GM12865 (cell line): ENCODE results near the gene ANKRD13D.

Experiments
- DNase-seq: peaks from one replicate; pipeline ENCODE4 v3.0.0; 2010; ENCODE audit warnings: low read depth
- H3K4me3 ChIP-seq: 2 replicates; pipeline ENCODE4 v1.5.1; 2011; ENCODE audit warnings: mild to moderate bottlenecking, low read depth, low read length, control low read depth
- CTCF ChIP-seq: IDR thresholded peaks from 2 replicates; pipeline ENCODE4 v1.5.1; 2011; ENCODE audit warnings: low read length, control low read depth, low read depth, inconsistent platforms; ENCODE audit not compliant: insufficient read depth; ENCODE audit errors: missing control alignments

The ANKRD13D gene

GRCh38 chr11:67270256-67271204 is 18.6 kb upstream of the ANKRD13D start:
- DNase-seq: no peak
- peak overlapping the region; percentile 88 for H3K4me3 ChIP-seq

GRCh38 chr11:67271205-67271540 is 17.9 kb upstream of the ANKRD13D start:
- no peak for TF ChIP-seq CTCF
- peak overlapping the region; percentile 88 for H3K4me3 ChIP-seq
- no peak for DNase-seq

More at GRCh38 chr11:67270256-67271204, 18.6 kb upstream of the ANKRD13D start:
- TF ChIP-seq CTCF: no peak

GRCh38 chr11:67271541-67272284 is 17.4 kb upstream of the ANKRD13D start:
- TF ChIP-seq CTCF: no peak
- peak; percentile 69 for DNase-seq
- peak overlapping the region; percentile 88 for H3K4me3 ChIP-seq

- peak overlapping the region; percentile 88 for H3K4me3 ChIP-seq
- DNase-seq: peak; percentile 65
- TF ChIP-seq CTCF: no peak
Measured at GRCh38 chr11:67272327-67273259, 16.5 kb upstream of the ANKRD13D start.

- no peak for TF ChIP-seq CTCF
- DNase-seq: no peak
- peak overlapping the region; percentile 88 for H3K4me3 ChIP-seq
Measured at GRCh38 chr11:67273260-67273990, 15.7 kb upstream of the ANKRD13D start.
